SK-N-SH treated with all-trans-retinoic acid at 6 μM for 48 hours (cell line): ENCODE results near the gene MARCHF6.

Source experiments
- ATAC-seq: fragments of 200-7000 bp; cut with Tn5 transposase; 3 replicates; pipeline ENCODE4 v1.9.1; 2020; ENCODE audit warnings: mild to moderate bottlenecking, moderate library complexity
- ARNTL ChIP-seq: fragments of 450-650 bp; formaldehyde crosslinking; IDR thresholded peaks from 2 replicates; pipeline ENCODE4 v1.5.0; 2020; ENCODE audit warnings: low read depth, mild to moderate bottlenecking, moderate library complexity, borderline replicate concordance
- BACH2 ChIP-seq: fragments of 250-450 bp; sonication (Bioruptor Pico); IDR thresholded peaks from 2 replicates; pipeline ENCODE4 v1.9.0; 2021; ENCODE audit warnings: mild to moderate bottlenecking, borderline replicate concordance
- CSDC2 ChIP-seq: fragments of 250-450 bp; sonication (Bioruptor Pico); IDR thresholded peaks from 2 replicates; pipeline ENCODE4 v1.5.0; 2020; ENCODE audit warnings: mild to moderate bottlenecking, moderate library complexity
- CSRNP3 ChIP-seq: fragments of 250-450 bp; sonication (Bioruptor Pico); IDR thresholded peaks from 2 replicates; pipeline ENCODE4 v1.5.1; 2021; ENCODE audit warnings: mild to moderate bottlenecking, moderate library complexity
- ESRRG ChIP-seq: fragments of 250-450 bp; sonication (Bioruptor Pico); IDR thresholded peaks from 2 replicates; pipeline ENCODE4 v1.6.1; 2021; ENCODE audit warnings: mild to moderate bottlenecking
- GLIS3 ChIP-seq: fragments of 250-450 bp; sonication (Bioruptor Pico); IDR thresholded peaks from 2 replicates; pipeline ENCODE4 v1.5.0; 2020; ENCODE audit warnings: mild to moderate bottlenecking, moderate library complexity
- ISL1 ChIP-seq: fragments of 250-450 bp; sonication (Bioruptor Pico); IDR thresholded peaks from 2 replicates; pipeline ENCODE4 v2.1.2; 2022; ENCODE audit warnings: mild to moderate bottlenecking, moderate library complexity
- OSR1 ChIP-seq: fragments of 250-450 bp; sonication (Bioruptor Pico); IDR thresholded peaks from 2 replicates; pipeline ENCODE4 v1.8.0; 2022; ENCODE audit warnings: moderate library complexity, mild to moderate bottlenecking, inconsistent platforms
- PATZ1 ChIP-seq: fragments of 250-450 bp; sonication (Bioruptor Pico); IDR thresholded peaks from 2 replicates; pipeline ENCODE4 v1.8.0; 2020; ENCODE audit warnings: mild to moderate bottlenecking, moderate library complexity, borderline replicate concordance
- PPARA ChIP-seq: fragments of 250-450 bp; sonication (Bioruptor Pico); IDR thresholded peaks from 2 replicates; pipeline ENCODE4 v1.5.0; 2020; ENCODE audit warnings: mild to moderate bottlenecking, borderline replicate concordance
- SNAI2 ChIP-seq: fragments of 250-450 bp; sonication (Bioruptor Pico); IDR thresholded peaks from 2 replicates; pipeline ENCODE4 v1.5.0; 2020; ENCODE audit warnings: mild to moderate bottlenecking, moderate library complexity
- TCF4 ChIP-seq: fragments of 250-450 bp; sonication (Bioruptor Pico); IDR thresholded peaks from 2 replicates; pipeline ENCODE4 v1.8.0; 2021; ENCODE audit warnings: mild to moderate bottlenecking, moderate library complexity, borderline replicate concordance
- TOX ChIP-seq: fragments of 250-450 bp; sonication (Bioruptor Pico); IDR thresholded peaks from 2 replicates; pipeline ENCODE4 v1.8.0; 2021; ENCODE audit warnings: mild to moderate bottlenecking, moderate library complexity, borderline replicate concordance
- TSHZ2 ChIP-seq: fragments of 250-450 bp; sonication (Bioruptor Pico); IDR thresholded peaks from 2 replicates; pipeline ENCODE4 v1.5.0; 2020; ENCODE audit warnings: mild to moderate bottlenecking, moderate library complexity
- ZC3H10 ChIP-seq: fragments of 250-450 bp; sonication (Bioruptor Pico); IDR thresholded peaks from 2 replicates; pipeline ENCODE4 v1.5.1; 2021; ENCODE audit warnings: mild to moderate bottlenecking, moderate library complexity
- ZFP3 ChIP-seq: fragments of 250-450 bp; sonication (Bioruptor Pico); IDR thresholded peaks from 2 replicates; pipeline ENCODE4 v1.5.0; 2020; ENCODE audit warnings: mild to moderate bottlenecking, moderate library complexity
- ZFP30 ChIP-seq: fragments of 450-650 bp; formaldehyde crosslinking; IDR thresholded peaks from 2 replicates; pipeline ENCODE4 v1.5.0; 2022; ENCODE audit warnings: mild to moderate bottlenecking, moderate library complexity
- ZNF565 ChIP-seq: fragments of 450-650 bp; formaldehyde crosslinking; conservative IDR thresholded peaks from 2 replicates; pipeline ENCODE4 v1.5.0; 2020; ENCODE audit warnings: low read depth, mild to moderate bottlenecking, moderate library complexity
- ZNF70 ChIP-seq: fragments of 450-650 bp; formaldehyde crosslinking; IDR thresholded peaks from 2 replicates; pipeline ENCODE4 v1.5.0; 2020; ENCODE audit warnings: mild to moderate bottlenecking, moderate library complexity
- ZNF8 ChIP-seq: fragments of 450-650 bp; formaldehyde crosslinking; IDR thresholded peaks from 2 replicates; pipeline ENCODE4 v1.5.0; 2020; ENCODE audit warnings: mild to moderate bottlenecking, moderate library complexity
- TF ChIP-seq, protein P1 (sequence below): fragments of 250-450 bp; sonication (Bioruptor Pico); IDR thresholded peaks from 2 replicates; pipeline ENCODE4 v1.5.1; 2020; ENCODE audit warnings: low read depth, mild to moderate bottlenecking, moderate library complexity
- TF ChIP-seq, protein P2 (sequence below): fragments of 250-450 bp; sonication (Bioruptor Pico); IDR thresholded peaks from 2 replicates; pipeline ENCODE4 v1.8.0; 2021; ENCODE audit warnings: low read depth, mild to moderate bottlenecking, moderate library complexity, borderline replicate concordance

Gene MARCHF6

GRCh38 chr5:10355071-10355889 lies 1.8 kb downstream of the MARCHF6 start:
- TF ChIP-seq ZNF565 (CRISPR knock-in tag) (no peak), ESRRG (no peak), ZFP3 (no peak), CSRNP3 (CRISPR knock-in tag) (no peak), ZNF70 (CRISPR knock-in tag) (no peak), CSDC2 (no peak), SNAI2 (CRISPR knock-in tag) (no peak), OSR1 (CRISPR knock-in tag) (no peak), ZNF8 (CRISPR knock-in tag) (no peak), TOX (CRISPR knock-in tag) (no peak)
- TF ChIP-seq, protein P1, sequence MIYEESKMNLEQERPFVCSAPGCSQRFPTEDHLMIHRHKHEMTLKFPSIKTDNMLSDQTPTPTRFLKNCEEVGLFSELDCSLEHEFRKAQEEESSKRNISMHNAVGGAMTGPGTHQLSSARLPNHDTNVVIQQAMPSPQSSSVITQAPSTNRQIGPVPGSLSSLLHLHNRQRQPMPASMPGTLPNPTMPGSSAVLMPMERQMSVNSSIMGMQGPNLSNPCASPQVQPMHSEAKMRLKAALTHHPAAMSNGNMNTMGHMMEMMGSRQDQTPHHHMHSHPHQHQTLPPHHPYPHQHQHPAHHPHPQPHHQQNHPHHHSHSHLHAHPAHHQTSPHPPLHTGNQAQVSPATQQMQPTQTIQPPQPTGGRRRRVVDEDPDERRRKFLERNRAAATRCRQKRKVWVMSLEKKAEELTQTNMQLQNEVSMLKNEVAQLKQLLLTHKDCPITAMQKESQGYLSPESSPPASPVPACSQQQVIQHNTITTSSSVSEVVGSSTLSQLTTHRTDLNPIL (CRISPR knock-in tag): no peak
- TF ChIP-seq, all 23 proteins: peak for 0
- ATAC-seq: peak; percentile 15; the same call in 1 of the 3 replicates

GRCh38 chr5:10358999-10359398 lies 5.5 kb downstream of the MARCHF6 start:
- no peak for TF ChIP-seq TOX (CRISPR knock-in tag)
- no peak for TF ChIP-seq TSHZ2
- no peak for TF ChIP-seq ARNTL
- TF ChIP-seq ZNF565 (CRISPR knock-in tag): no peak
- TF ChIP-seq, protein P1 (CRISPR knock-in tag): no peak
- TF ChIP-seq TCF4 (CRISPR knock-in tag): no peak
- no peak for TF ChIP-seq ZFP30 (CRISPR knock-in tag)
- TF ChIP-seq GLIS3: no peak
- TF ChIP-seq BACH2 (CRISPR knock-in tag): no peak
- no peak for TF ChIP-seq OSR1 (CRISPR knock-in tag)
- TF ChIP-seq, all 23 proteins: peak for 0
- no peak for ATAC-seq

DNA sequence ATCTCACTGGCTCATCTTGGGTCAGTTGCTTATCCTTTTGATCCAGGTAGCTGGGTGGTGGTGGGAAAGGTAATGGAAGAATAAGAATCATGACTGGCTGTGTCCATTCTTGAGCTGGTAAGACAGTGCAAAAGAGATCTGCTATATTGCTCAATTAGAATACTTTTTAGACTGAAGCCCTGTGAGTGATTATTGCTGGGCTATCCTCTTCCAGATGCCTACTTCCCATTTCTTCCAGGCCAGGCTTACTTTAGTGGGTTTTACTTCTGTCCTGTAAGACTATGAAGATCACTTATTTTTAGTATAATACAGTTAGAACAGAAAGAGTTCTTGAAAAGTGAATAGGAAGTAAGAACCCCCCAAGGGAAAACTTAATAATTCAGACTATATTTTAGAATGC lies 7.2 kb downstream of the MARCHF6 start:
- ATAC-seq: no peak
- no peak for TF ChIP-seq ZFP30 (CRISPR knock-in tag)
- TF ChIP-seq ZNF565 (CRISPR knock-in tag): no peak
- no peak for TF ChIP-seq ZFP3
- no peak for TF ChIP-seq BACH2 (CRISPR knock-in tag)
- no peak for TF ChIP-seq ISL1 (CRISPR knock-in tag)
- no peak for TF ChIP-seq CSRNP3 (CRISPR knock-in tag)
- TF ChIP-seq, protein P2, sequence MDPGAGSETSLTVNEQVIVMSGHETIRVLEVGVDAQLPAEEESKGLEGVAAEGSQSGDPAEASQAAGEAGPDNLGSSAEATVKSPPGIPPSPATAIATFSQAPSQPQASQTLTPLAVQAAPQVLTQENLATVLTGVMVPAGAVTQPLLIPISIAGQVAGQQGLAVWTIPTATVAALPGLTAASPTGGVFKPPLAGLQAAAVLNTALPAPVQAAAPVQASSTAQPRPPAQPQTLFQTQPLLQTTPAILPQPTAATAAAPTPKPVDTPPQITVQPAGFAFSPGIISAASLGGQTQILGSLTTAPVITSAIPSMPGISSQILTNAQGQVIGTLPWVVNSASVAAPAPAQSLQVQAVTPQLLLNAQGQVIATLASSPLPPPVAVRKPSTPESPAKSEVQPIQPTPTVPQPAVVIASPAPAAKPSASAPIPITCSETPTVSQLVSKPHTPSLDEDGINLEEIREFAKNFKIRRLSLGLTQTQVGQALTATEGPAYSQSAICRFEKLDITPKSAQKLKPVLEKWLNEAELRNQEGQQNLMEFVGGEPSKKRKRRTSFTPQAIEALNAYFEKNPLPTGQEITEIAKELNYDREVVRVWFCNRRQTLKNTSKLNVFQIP (CRISPR knock-in tag): no peak
- TF ChIP-seq OSR1 (CRISPR knock-in tag): no peak
- no peak for TF ChIP-seq ZC3H10 (CRISPR knock-in tag)
- TF ChIP-seq PPARA (CRISPR knock-in tag): no peak
- no peak for TF ChIP-seq PATZ1 (CRISPR knock-in tag)
- no peak for TF ChIP-seq ESRRG
- TF ChIP-seq ZNF8 (CRISPR knock-in tag): no peak
- TF ChIP-seq SNAI2 (CRISPR knock-in tag): no peak
- TF ChIP-seq ARNTL: no peak
- TF ChIP-seq, protein P1 (CRISPR knock-in tag): no peak
- TF ChIP-seq ZNF70 (CRISPR knock-in tag): no peak
